HG02763 (cell line): ENCODE measurements around the gene GTF3C2.
"Not testable (repeated sequence)": the region's sequence is repeated elsewhere in the genome, so short reads cannot be mapped to it uniquely, and the experiment has no call there.

Experiments used
- ATAC-seq: cut with Tn5 transposase; IDR thresholded peaks from one replicate; pipeline ENCODE4 v1.9.1; 2021; ENCODE audit warnings: mild to moderate bottlenecking, moderate library complexity; ENCODE audit not compliant: unreplicated experiment

GTF3C2 gene

DNA sequence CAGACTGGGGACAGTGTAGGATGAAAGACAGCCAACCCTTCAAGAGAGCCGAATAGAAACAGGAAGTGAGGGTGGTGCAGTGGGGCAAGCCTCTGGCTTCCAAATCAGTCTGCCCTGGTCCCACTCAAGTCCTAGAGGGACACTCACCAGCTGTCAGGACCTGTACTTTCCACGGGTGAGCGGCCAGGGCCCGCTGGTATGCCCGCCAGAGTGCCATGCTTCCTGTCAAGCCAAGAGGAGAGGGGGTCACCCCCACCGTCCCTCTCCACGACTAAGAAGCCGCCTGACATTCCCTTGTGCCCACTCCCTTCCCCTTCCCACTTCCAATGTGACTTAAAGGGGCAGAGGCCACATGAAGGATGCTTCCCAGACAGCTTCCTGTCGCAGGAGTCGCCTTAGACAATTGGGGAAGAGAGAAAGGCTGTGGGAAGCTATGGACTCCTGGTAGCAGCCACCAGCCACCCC lies 34.2 kb downstream of the GTF3C2 start:
- no peak for ATAC-seq

GRCh38 chr2:27320958-27321543 lies 35.5 kb downstream of the GTF3C2 start:
- no peak for ATAC-seq

GRCh38 chr2:27319839-27320238 lies 36.7 kb downstream of the GTF3C2 start:
- not testable (repeated sequence) for ATAC-seq

- no peak for ATAC-seq
These were observed 39.7 kb downstream of the GTF3C2 start for GRCh38 chr2:27316655-27317412.

GRCh38 chr2:27315122-27315521 lies 41.4 kb downstream of the GTF3C2 start:
- ATAC-seq, result no peak

- no peak for ATAC-seq
These were observed 41.9 kb downstream of the GTF3C2 start for GRCh38 chr2:27314709-27315108.

DNA sequence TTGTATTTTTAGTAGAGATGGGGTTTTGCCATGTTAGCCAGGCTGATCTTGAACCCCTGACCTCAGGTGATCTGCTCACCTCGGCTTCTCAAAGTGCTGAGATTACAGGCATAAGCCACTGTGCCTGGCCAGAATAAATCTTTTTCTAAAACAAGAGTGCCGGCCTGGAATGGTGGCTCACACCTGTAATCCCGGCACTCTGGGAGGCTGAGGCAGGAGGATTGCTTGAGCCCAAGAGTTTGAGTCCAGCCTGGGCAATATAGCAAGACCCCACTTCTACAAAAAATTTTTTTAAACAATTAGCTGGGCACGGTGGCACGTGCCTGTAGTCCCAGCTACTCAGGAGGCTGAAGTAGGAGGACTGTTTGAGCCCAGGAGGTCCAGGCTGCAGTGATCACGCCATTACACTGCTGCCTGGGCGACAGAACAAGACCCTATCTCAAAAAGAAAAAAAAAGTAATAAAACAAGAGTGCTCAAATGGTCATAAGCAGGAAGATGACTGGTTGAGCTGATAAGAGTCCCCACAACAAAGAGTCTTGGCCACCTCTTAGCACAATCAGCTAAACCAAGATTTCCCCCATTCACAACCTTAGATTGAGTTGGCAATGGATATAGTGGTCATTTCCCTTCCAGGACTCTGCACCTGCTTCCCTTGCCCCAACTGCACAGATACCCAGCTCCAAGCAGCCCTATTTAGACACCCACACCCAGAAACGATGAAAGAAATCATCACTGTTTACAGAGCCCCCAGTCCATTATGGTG lies 42.5 kb downstream of the GTF3C2 start:
- no peak for ATAC-seq

DNA sequence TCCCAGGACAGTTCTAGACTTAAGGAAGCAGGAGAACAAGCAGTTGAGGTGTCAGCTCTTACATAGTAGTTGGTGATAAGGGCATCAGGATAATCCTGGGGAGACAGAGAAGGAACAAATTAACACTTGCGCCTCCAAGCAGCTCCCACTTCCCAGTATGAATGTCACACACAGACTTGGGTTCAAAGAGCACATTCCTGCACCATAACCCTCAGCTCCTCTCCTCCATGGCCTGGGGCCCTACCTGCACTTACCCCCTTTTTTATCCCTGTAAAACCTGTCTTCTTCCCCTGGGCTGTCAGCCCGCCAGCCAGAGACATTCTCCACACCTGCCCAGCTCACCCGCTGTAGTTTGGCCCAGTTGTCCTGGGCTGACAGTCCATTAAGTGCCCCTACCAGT lies 44.4 kb downstream of the GTF3C2 start:
- ATAC-seq, result no peak

GRCh38 chr2:27309651-27310050 lies 46.9 kb downstream of the GTF3C2 start:
- ATAC-seq, result no peak

DNA sequence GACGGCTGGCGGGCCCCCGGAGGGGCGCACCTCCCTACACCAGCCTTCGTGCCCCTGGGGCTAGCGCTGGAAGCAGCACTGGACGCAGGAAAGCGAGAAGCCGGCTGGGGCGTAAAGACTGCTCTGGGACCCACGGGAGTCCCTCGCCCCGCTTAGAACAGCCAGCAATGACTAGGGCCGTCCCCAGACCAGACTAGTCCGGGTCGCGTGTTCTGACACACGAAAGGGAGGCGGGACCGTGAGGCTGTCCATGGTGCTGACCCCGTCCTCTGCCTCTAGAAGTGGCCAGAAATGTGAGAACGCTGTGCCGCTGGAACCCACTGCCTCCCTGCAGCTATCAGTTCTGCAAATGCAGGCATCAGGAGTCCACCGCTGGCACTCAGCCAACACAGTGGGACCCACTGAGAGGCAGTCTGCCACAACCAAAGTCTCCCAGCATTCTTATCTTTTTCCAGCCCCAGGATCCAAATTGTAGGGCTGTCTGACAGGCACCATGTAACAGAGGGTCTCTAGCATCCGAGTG lies 48.1 kb downstream of the GTF3C2 start, which contains the start of gene UCN:
TSS of gene UCN (minus strand) at position 87 of the 523 bp plus-strand sequence. CDS start 550 bp downstream, outside the sequence.
- ATAC-seq, result no peak

DNA sequence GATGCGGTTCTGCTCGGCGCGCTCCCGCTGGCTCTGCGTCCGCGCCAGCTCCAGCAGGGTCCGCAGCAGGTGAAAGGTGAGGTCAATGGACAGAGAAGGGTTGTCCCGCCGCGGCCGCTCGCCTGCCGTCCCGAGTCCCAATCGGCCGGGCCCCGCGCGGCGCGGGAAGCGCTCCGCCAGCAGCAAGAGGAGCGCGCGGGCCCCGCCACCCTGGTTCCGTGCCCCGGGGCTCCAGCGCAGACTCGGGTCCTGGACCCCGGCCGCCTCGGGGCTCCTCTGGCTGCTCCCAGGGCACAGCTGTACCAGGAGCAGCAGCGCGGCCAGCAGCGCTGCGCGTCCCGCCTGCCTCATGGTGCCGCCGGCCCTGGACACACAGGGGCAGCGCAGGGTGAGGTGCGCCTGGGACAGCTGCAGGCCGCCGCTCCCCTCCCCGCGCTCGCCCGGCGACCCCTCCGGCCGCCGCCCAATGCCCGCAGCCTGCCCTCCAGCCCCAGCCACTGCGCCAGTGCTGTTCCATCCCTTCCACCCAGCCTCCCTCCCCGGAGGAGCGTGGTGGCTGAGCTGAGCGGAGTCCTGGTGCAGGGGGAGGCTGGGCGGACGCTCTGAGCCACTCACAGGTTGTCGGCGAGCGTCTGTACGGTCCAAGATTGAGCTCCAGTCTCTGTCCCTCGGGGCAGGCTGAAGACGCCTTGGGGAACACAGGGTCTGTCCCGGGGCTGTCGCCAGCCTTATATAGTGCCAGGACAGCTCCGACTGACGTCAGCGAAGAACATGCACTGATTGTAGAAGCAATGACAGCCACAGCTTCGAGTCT lies 48.8 kb downstream of the GTF3C2 start:
- ATAC-seq, result no peak

GRCh38 chr2:27307287-27307544 lies 49.3 kb downstream of the GTF3C2 start:
- ATAC-seq, result no peak

GRCh38 chr2:27306573-27307286 lies 49.8 kb downstream of the GTF3C2 start:
- ATAC-seq, result no peak

DNA sequence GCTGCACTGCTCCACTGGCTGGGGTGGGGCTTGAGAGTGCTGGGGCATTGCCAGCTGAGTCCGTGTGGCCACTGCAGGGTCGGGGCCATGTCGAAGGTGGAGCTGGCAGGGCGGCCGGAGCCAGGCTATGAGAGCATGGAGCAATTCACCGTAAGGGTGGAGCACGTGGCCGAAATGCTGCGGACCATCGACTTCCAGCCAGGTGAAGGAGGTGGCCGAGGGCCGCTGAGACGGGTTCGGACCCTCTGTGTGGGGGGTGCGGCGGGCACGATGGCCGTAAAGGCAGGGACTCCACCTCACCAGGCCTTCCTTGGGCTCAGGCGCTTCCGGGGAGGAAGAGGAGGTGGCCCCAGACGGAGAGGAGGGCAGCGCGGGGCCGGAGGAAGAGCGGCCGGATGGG lies 50.4 kb downstream of the GTF3C2 start:
- ATAC-seq, result no peak

GRCh38 chr2:27305516-27305915 lies 51.0 kb downstream of the GTF3C2 start:
- ATAC-seq, result no peak

DNA sequence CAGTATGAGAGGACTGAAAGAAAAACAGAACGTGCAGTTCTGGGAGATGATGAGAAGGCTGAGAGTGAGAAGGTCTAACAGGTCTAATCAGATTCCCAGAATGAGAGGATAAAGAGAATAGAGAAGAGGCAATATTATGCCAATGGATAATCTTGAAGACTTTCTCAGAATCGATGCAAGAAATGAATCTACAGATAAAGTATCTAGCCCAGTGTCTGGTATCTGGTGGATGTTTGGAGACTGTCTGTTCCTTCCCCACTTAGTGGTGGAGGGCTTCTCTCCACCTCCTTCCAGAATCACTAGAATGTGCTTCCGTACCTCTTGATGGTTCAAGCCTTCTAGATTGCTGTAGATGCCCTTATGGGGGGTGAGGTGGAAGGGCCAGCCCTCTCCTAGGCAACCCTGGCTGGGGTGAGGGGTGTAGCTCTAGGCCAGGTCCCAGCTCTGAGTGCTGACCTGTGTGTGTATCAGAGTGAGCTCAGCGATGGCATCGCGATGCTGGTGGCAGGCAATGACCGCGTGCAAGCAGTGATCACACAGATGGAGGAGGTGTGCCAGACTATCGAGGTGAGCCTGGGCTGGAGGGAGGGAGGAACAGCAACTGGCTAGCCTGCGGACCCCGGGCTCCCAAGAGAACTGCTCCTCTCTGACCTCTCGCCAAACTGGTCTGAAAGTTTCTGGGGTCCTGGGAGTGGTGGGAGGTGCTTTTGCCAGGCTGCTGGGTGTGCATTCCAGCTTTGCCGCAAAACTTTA lies 51.9 kb downstream of the GTF3C2 start:
- no peak for ATAC-seq

GRCh38 chr2:27303093-27304025 lies 53.2 kb downstream of the GTF3C2 start:
- no peak for ATAC-seq

DNA sequence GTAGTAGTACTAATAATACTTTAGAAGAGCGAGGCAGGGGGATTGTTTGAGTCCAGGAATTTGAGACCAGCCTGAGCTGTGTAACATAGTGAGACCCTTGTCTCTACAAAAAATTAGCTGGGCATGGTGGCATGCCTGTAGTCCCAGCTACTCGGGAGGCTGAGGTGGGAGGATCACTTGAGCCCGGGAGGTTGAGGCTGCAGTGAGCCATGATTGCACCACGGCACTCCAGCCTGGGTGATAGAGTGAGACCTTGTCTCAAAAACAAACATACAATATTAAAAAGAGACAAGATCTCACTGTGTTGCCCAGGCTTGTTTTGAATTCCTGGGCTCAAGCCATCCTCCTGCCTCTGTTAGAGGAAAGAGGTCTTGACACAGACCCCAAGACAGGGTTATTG lies 56.0 kb downstream of the GTF3C2 start:
- not testable (repeated sequence) for ATAC-seq
